Muscle layer of colon (tissue), 2 donors: ENCODE data around the gene BIRC6.
"Not testable (repeated sequence)": the region's sequence is repeated elsewhere in the genome, so short reads cannot be mapped to it uniquely, and the experiment has no call there.

Source experiments
- H3K27ac ChIP-seq: one replicate; pipeline ENCODE4 v1.7.0; 2013; ENCODE audit warnings: low read depth, mild to moderate bottlenecking, low read length, moderate library complexity
- H3K27me3 ChIP-seq, 2 donors: one replicate each; pipeline ENCODE4 v1.7.0; 2013; ENCODE audit warnings: low read length in 2 of 2, mild to moderate bottlenecking in 2 of 2; ENCODE audit not compliant: insufficient read depth in 2 of 2, control insufficient read depth in 1 of 2
- H3K36me3 ChIP-seq: one replicate; pipeline ENCODE4 v1.7.0; 2013; ENCODE audit warnings: mild to moderate bottlenecking, low read length; ENCODE audit not compliant: insufficient read depth
- H3K4me1 ChIP-seq: one replicate; pipeline ENCODE4 v1.7.0; 2013; ENCODE audit warnings: mild to moderate bottlenecking, low read length; ENCODE audit not compliant: insufficient read depth
- H3K4me3 ChIP-seq, 2 donors: one replicate each; pipeline ENCODE4 v1.7.0; 2013; ENCODE audit warnings: low read length in 2 of 2, low read depth in 1 of 2, mild to moderate bottlenecking in 1 of 2, moderate library complexity in 1 of 2
- H3K9ac ChIP-seq: one replicate; pipeline ENCODE4 v1.7.0; 2013; ENCODE audit warnings: low read length
- H3K9me3 ChIP-seq: one replicate; pipeline ENCODE4 v1.7.0; 2013; ENCODE audit warnings: mild to moderate bottlenecking, low read length
- donor health status: abdominal sarcoma.
- donor health status: Adenocarcinoma of cecum.

BIRC6 gene

GRCh38 chr2:32357318-32358110, 691 bp downstream of the BIRC6 start:
- H3K4me3 ChIP-seq, result peak overlapping the region; percentile 87 to 95
- no peaks in the 10 kb centered on the region for H3K9me3 ChIP-seq
- no peaks in the 10 kb centered on the region for H3K27me3 ChIP-seq
- peak overlapping the region; percentile 89 for H3K27ac ChIP-seq
- H3K9ac ChIP-seq, result peak overlapping the region; percentile 95
- H3K36me3 ChIP-seq, result no peaks in the 10 kb centered on the region
- peaks cover 26% of the 10 kb centered on the region for H3K4me1 ChIP-seq

- Histone ChIP-seq H3K27me3 (no peaks in the 10 kb centered on the region), H3K36me3 (no peaks in the 10 kb centered on the region), H3K9ac (peak overlapping the region; percentile 64), H3K4me3 (peak overlapping the region; percentile 24 to 66), H3K27ac (peak overlapping the region; percentile 40), H3K9me3 (no peaks in the 10 kb centered on the region), H3K4me1 (peaks cover 26% of the 10 kb centered on the region)
Observed at GRCh38 chr2:32358111-32358482, 1.3 kb downstream of the BIRC6 start.

- no peak overlapping the region for H3K9ac ChIP-seq
- H3K4me1 ChIP-seq, result peaks cover 35% of the 10 kb centered on the region
- H3K36me3 ChIP-seq, result no peaks in the 10 kb centered on the region
- H3K9me3 ChIP-seq, result no peaks in the 10 kb centered on the region
- H3K27ac ChIP-seq, result peak overlapping the region; percentile 7
- no peak overlapping the region for H3K4me3 ChIP-seq
- no peaks in the 10 kb centered on the region for H3K27me3 ChIP-seq
Observed at GRCh38 chr2:32360416-32360815, 3.6 kb downstream of the BIRC6 start.

GRCh38 chr2:32362997-32363396, 6.2 kb downstream of the BIRC6 start:
- not testable (repeated sequence) for H3K36me3 ChIP-seq, H3K27ac ChIP-seq, H3K9ac ChIP-seq, H3K9me3 ChIP-seq, H3K4me3 ChIP-seq, H3K27me3 ChIP-seq
- H3K4me1 ChIP-seq, result peaks cover 36% of the 10 kb centered on the region

GRCh38 chr2:32363597-32363996, 6.8 kb downstream of the BIRC6 start:
- Histone ChIP-seq H3K4me3 (no peak overlapping the region), H3K9ac (no peak overlapping the region), H3K4me1 (peaks cover 36% of the 10 kb centered on the region)

GRCh38 chr2:32364290-32364689, 7.5 kb downstream of the BIRC6 start:
- not testable (repeated sequence) for H3K9me3 ChIP-seq, H3K27me3 ChIP-seq, H3K9ac ChIP-seq, H3K4me3 ChIP-seq, H3K36me3 ChIP-seq, H3K27ac ChIP-seq
- H3K4me1 ChIP-seq, result peaks cover 36% of the 10 kb centered on the region

More at GRCh38 chr2:32363597-32363996, 6.8 kb downstream of the BIRC6 start:
- Histone ChIP-seq H3K36me3 (no peaks in the 10 kb centered on the region), H3K27me3 (no peaks in the 10 kb centered on the region), H3K27ac (no peak overlapping the region), H3K9me3 (no peaks in the 10 kb centered on the region)

- H3K27me3 ChIP-seq, H3K4me3 ChIP-seq, H3K36me3 ChIP-seq, H3K9ac ChIP-seq, H3K27ac ChIP-seq, H3K9me3 ChIP-seq: not testable (repeated sequence)
- H3K4me1 ChIP-seq, result peaks cover 23% of the 10 kb centered on the region
Observed at GRCh38 chr2:32365679-32366078, 8.9 kb downstream of the BIRC6 start.

- Histone ChIP-seq H3K9me3 (no peaks in the 10 kb centered on the region), H3K4me1 (peaks cover 23% of the 10 kb centered on the region), H3K9ac (no peak overlapping the region), H3K36me3 (no peaks in the 10 kb centered on the region), H3K27ac (no peak overlapping the region), H3K4me3 (no peak overlapping the region), H3K27me3 (no peaks in the 10 kb centered on the region)
Observed at GRCh38 chr2:32366595-32366994, 9.8 kb downstream of the BIRC6 start.

GRCh38 chr2:32369222-32369621, 12.4 kb downstream of the BIRC6 start:
- H3K4me3 ChIP-seq, result no peak overlapping the region
- no peak overlapping the region for H3K27ac ChIP-seq
- H3K4me1 ChIP-seq, result peaks cover 23% of the 10 kb centered on the region
- no peaks in the 10 kb centered on the region for H3K27me3 ChIP-seq
- no peak overlapping the region for H3K9ac ChIP-seq
- H3K9me3 ChIP-seq, result no peaks in the 10 kb centered on the region
- no peaks in the 10 kb centered on the region for H3K36me3 ChIP-seq

- H3K27ac ChIP-seq, H3K9me3 ChIP-seq, H3K9ac ChIP-seq, H3K27me3 ChIP-seq, H3K36me3 ChIP-seq, H3K4me3 ChIP-seq: not testable (repeated sequence)
- H3K4me1 ChIP-seq, result peaks cover 14% of the 10 kb centered on the region
Observed at GRCh38 chr2:32370942-32371341, 14.1 kb downstream of the BIRC6 start.

- no peaks in the 10 kb centered on the region for H3K36me3 ChIP-seq
- H3K9me3 ChIP-seq, result no peaks in the 10 kb centered on the region
- H3K27me3 ChIP-seq, result no peaks in the 10 kb centered on the region
- H3K27ac ChIP-seq, result no peak overlapping the region
- no peak overlapping the region for H3K4me3 ChIP-seq
- H3K9ac ChIP-seq, result no peak overlapping the region
- peaks cover 21% of the 10 kb centered on the region for H3K4me1 ChIP-seq
Observed at GRCh38 chr2:32372519-32373182, 15.8 kb downstream of the BIRC6 start.
